NCI-H1048 (cell line): ENCODE measurements around the gene SLC38A10.
"Not testable (repeated sequence)": the region's sequence is repeated elsewhere in the genome, so short reads cannot be mapped to it uniquely, and the experiment has no call there.

Experiments used
- DNase-seq: peaks from one replicate; lab custom pipeline; 2025; lab: John Stamatoyannopoulos, UW

Gene SLC38A10

DNA sequence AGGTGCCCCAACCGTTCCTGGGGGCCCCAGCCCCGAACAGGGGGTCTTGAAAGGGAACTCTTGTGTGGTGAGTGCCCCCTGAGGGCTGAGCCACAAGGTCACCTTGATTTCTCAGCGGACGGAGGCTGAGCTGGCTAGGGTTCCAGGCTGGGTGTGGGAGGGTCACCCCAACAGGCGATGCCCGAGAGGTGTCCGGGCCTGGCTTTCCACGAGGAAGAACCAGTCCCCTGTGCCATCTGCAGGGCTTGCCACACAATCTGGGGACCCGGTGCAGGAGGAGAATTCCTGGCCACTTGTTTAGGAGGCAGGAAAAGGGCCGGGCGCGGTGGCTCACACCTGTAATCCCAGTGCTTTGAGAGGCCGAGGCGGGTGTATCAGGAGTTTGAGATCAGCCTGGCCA, 16.8 kb upstream of the SLC38A10 start:
- no peak for DNase-seq

DNA sequence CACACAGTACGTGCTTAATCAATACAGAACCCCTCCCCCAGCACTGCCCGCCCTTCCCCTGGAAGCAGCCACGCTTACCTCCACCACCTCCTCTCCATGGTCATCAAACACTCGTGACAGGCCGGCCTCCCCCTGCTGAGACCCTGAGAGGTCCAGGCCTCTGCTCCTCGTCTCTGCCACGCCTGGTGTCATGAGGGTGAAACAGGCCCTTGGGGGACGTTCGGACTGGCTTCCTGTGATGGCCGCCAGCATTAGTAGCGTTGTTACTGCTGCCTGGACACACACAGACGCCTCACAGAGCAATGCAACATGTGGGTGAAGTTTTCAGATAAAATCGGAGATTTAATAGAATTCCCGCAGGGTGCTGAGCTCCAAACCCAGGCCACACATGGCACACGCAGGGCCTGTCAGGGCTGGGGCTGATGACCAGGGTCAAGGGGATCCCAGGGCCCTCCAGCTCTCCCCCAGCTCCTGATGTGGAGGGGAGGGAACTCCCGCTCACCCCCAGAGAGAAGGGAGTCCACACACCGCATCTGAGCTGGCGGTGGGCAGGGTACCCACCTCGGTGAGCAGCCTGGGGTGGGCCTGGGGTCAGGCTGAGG, 15.9 kb upstream of the SLC38A10 start:
- DNase-seq: no peak

DNA sequence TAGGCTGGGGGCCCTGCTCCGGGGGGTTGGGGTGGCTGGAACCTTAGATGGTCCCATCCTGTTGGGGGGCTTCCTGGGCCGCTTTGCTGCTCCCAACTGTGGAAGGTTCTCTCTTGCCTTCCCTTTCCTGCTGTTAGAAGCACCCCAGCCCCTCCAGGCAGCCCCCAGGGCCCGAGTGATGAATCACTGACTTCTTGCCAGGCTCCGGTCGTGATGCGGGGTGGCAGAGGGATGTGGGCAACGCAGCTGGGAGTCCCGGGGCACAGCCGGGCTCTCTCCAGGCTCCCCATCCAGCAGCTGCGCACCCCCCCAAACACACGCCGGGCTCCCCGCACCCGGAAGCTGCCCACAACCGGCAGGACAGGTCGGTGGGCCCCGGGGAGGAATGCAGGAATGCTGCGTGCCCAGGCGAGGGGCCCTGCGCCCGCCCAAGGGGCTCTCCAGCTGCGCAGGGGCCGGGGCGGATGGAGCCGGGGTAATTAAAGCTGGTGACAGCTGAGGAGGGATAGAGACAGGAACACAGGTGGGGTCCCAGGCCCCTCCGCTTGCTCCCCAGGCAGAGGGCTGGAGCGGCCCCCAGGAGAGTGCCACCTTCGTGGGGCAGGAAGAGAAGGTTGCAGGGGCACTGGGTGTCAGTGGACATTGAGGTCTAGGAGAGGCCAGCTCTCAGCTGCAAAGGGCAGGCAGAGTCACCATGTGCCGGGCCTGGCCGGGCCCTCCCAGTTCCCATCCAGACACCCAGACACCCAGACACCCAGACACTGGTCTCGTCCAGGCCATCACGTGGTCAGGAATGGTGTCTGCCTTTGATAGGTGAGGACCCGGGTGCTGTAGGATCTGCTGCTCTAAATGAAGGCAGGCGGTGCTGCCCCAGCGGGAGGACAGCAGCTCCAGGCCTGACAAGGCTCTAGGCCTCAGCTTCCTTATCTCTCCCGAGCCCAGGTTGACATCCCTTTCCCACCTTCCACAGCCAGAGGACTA, 15.0 kb upstream of the SLC38A10 start:
- no peak for DNase-seq

DNA sequence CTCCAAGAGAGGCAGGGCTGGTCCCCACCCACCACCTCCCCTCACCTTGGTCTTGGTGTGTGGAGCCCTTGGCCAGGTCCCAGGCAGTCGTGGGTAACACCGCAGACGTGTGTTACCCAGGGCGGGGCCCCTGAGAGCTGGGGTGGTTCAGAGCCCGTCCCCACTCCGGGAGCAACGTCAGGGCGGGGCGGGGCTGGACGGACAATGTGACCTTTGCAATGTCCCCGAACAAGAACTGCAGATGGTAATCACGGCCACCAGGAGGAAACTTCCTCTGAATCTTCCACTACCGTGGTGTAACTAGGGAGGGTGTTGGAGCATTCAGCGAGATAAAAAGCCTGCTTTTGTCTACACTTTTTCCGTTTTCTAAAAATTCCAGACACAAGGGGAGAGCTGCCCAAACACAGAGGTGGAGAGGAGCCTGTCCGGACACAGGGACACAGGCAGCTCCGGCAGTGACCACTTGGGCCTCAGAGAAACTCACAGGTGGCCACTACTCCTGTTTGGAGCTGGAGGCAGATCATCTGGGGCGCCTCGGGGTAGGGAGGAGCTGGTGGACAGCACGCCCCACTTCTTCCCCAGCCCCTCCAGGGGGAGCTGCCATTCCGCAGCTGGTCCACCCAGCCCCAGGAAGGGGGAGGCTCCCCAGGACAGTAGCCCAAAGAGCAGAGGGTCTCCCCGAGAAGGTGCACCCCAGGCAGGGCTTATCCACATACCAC, 14.2 kb upstream of the SLC38A10 start:
- DNase-seq: no peak

DNA sequence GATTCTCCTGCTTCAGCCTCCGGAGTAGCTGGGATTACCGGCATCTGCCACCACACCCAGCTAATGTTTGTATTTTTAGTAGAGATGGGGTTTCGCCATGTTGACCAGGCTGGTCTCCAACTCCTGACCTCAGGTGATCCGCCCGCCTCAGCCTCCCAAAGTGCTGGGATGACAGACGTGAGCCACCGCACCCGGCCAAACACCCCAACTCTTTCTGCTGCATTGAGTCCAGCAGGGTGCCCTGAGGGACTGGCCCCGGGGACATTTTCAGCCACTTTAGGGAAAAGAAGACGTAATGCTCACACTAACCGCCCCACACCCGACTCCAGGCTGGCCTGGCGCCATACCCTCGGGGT, 13.7 kb upstream of the SLC38A10 start:
- not testable (repeated sequence) for DNase-seq

DNA sequence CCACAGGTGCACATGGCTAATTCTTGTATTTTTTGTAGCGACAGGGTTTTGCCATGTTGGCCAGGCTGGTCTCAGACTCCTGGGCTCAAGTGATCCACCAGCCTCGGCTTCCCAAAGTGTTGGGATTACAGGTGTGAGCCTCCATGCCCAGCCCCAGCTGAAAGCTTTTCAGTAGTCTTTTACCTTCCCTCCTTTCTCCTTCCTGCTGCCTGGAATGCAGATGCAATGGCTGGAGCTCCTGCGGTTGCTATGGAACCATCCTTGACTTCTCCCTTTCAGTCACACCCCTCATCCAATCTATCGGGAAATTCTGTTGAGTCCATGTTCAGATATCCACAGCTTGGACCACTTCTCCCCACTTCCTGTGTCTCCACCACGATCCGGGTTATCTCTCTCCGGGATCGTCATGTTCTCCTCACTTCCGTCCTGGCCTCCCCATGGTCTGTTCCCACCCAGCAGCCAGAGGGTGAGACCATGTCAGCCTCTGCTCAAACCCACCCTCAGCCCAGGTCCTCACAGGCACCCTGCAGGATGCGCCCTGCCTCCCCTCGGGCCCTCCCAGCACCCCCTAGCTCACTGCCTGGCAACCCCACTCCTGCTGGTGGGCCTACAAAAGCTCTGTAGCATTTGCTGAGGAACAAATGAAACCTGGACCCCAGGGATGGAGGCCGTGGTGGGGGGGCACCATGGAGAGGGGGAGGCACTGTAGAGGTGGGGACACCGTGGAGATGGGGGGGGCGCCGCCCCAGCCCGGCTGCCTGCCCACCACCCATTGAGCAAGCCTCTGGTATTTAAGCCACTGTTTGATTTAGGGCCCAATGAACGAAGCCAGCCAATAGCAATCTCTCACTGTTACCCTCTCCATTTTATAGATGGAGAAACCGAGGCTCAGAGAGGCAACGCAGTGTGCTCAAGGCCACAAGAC, 12.8 kb upstream of the SLC38A10 start:
- DNase-seq: no peak

DNA sequence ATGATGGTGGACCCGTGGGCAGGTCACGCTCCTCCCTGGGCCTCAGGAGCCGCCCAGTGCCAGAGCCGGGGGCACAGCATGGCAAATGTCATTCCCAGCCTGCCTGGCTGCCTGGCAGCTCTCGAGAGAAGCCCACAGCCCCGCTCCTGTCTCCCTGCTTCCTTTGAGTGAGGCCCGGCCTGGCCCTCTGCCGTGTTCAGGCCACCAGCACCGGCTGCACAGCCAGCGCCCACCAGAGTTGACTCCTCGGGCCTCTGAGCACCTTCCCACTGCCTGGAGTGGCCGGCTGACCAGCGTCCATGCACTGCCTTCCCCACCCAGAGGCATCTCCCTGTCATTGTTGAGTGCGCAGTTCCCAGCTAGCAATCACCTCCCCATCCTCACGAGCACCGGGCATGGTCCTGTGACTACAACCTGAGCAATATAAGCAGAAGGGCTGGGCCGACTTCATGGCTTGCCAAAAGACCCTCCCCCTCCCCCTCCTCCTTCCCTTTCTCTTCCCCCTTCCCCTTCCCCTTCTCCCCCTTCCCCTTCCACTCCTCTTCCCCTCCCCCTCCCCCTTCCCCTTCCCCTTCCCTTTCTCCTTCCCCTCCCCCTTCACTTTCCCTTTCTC, 11.9 kb upstream of the SLC38A10 start:
- DNase-seq: no peak

DNA sequence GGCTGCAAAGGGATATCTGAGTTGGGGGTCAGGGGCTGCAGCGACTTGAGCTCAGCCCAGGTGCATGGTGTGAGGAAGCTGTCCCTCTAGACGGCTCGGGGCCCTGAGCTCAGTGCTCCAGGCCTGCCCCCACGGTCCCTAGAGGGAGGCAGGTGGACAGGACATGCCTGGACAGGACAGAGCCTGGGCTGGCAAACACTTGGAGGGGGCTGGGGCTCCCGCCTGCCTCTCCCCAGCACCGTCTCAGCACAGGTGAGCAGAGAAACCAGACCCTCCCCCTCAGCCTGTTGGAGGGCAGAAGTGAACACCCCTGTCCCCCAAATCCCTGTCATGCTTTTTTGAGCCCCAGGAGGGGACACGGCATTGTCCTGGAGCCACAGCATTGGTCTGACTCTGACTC, 11.4 kb upstream of the SLC38A10 start:
- DNase-seq: no peak

DNA sequence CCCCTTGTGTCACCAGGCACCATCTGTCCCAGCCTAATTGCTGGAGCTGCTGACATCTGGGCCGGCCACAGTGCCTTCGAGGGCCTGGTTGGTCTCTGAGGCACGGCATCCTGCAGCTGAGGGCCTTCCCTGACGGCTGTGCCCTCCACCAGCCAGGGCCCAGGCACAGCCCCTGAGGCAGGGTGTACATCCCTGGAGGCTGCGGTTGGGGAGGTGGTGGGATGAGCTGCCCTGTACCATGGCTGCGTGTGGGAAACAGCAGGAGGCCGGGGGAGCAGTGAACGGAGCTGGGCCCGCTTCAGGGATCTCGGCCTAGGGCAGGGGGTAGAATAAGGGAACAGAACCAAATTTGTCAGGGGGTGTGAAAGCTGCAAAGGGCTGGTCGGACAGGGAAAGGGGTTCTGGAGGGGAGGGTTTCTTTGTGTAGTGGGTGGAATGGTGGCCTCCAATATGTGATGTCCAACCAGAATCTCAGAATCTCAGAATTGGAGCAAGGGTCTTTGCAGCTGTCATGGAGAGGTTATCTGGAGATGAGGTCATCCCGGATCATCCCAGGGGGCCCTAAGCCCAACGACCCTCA, 10.0 kb upstream of the SLC38A10 start:
- DNase-seq: no peak

DNA sequence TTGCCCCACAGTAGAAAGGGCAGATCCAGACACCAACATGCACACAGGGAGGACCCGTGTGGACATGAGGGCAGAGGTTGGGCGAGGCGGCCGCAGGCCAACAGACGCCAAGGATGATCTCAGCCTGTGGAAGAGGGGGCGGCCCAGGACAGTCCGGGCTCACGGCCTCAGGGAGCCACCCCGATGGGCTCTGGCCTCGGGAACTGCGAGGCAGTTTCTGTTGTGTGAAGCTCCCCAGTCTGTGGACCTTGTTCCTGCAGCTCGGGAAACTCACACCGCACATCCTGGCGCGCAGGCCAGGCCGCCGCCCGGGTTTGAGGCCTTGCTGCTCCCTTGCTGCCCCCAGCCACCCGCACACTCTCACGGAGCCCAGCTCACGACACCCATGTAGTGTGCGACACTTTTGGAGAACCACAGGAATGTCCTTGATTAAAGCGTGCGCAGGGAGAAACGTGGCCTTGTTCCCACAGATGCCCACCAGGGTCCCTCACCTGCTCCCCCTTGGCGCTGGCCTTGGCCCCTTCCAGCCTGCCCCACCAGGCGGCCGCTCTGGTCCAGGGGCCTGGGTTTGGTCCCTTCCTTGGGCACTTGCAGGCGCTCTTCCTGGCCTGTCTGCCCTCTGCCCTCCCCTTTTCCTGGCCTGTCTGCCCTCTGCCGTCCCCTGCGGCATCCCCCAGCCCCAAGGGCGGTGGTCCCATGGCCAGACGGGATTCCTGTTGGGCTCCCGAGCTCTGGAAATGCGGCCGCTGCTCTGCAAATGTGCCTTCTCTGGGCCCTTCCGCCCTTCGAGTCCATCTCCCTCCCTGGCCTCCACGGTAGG, 9.3 kb upstream of the SLC38A10 start:
- no peak for DNase-seq

DNA sequence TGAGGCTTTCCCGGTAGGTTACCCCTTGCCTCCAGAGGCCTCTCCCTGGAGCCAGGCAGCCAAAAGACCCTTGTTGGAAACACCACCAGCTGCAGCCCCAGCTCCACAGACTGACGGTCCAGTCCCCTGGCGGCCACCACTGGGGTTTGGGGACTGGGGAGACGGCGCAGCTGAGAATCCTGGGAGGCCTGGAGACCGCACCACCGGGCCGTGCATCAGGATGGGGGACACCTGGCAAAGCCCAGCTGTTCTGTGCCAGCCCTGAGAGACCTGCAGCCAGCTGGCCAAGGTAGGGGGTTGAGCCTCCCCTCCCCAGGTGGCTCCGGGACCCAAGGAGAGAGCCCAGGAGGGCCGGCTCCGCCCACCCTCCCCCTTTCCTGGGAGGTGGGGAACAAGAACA, 8.3 kb upstream of the SLC38A10 start:
- no peak for DNase-seq

DNA sequence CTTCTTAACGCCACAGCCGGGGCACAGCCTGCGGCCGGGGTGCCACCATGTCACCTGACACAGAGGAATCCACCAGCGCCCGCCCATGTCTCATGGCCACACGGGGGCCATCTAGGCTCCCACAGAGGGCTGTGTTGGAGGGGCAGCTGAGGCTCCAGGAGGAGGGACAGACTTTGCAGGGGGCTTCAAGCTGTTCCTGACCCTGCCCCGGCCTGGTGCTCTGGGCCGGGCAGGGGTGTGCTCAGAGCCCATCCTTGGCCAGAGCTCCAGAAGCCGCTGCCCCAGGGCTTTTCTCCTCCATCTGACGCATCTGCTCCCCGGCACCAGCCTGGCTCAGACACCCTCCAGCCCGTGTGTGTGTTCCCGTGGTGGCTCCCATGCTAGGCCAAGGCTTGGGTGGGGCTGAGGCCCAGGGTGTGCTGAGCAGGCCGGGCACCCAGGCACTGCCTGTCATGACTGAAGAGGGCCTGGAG, 7.8 kb upstream of the SLC38A10 start:
- DNase-seq: no peak

DNA sequence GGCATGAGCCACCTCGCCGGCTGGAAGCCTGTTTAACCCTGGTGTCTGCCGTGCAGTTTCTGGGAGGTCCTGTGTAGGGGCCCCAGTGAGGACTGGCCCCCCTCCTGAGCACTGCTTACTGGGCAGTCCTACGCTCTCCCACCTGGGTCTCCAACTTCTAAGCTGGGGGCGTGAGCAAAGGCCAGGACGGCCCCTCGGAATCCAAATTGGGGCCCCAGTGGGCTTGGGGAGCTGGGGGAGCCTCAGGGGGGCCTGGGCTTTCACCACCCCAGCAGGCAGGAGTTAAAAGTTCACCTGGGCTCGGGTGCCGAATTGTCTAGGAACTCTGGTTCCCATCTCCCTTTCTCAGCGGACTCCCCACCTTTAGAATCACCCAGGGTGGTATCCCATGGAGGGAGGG, 7.2 kb upstream of the SLC38A10 start:
- no peak for DNase-seq

DNA sequence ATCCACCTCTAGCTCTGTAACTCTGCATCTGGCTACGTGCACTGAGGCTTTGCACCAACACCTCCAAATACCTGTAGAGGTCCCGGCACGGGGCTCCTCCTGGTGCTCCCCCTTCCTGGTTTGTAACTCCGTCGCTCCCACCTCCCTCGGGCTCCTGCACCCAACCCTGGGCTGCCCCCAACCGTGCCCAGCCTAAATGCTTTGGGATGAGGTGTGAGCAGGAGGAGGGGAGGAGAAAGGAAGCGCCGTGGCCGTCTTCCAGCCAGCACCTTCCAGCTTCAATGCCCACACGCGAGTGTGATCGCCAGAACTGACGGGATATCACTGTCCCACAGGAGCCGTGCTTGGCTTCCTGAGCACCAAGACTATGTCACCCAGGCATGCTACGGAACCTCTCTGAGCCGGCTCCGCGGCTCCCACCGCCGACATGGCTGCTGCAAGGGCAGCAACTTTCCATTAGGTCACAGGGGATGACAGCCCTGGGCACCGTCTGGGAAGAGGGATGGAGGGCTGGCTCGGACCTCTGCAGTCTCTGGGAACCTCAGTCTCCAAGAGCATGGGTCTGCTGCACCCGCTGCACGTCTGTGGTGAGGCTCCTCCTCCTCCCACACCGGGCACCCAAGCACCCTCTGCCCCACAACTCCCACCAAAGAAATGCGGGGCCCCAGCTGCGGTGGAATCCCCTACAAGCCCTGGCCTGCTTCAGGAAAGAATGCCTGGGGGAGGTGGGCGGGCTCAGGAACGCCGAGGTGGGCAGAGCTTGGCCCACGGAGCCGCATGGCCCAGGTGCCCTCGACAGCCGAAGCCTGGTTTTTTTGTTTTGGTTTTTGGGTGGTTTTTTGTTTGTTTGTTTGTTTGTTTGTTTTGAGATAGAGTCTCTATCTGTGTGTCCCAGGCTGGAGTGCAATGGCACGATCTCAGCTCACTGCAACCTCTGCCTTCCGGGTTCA, 6.4 kb upstream of the SLC38A10 start:
- DNase-seq: no peak

DNA sequence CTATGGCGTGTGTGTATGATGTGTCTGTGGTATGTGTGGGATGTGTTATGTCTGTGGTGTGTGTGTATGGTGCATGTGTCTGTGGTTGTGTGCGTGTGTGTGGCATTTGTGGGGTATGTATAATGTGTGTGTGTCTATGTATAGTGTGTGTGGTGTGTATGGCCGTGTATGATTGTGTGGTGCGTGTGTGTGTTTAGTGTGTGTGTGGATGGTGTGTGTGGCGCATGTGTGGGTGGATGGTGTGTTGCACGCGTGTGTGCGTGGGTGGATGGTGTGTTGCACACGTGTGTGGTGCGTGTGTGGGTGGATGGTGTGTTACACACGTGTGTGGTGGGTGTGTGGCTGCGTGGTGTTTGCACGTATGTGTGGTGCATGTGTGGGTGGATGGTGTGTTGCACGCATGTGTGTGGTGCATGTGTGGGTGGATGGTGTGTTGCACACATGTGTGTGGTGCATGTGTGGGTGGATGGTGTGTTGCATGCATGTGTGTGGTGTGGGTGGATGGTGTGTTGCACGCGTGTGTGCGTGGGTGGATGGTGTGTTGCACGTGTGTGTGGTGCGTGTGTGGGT, 5.6 kb upstream of the SLC38A10 start:
- DNase-seq: no peak

DNA sequence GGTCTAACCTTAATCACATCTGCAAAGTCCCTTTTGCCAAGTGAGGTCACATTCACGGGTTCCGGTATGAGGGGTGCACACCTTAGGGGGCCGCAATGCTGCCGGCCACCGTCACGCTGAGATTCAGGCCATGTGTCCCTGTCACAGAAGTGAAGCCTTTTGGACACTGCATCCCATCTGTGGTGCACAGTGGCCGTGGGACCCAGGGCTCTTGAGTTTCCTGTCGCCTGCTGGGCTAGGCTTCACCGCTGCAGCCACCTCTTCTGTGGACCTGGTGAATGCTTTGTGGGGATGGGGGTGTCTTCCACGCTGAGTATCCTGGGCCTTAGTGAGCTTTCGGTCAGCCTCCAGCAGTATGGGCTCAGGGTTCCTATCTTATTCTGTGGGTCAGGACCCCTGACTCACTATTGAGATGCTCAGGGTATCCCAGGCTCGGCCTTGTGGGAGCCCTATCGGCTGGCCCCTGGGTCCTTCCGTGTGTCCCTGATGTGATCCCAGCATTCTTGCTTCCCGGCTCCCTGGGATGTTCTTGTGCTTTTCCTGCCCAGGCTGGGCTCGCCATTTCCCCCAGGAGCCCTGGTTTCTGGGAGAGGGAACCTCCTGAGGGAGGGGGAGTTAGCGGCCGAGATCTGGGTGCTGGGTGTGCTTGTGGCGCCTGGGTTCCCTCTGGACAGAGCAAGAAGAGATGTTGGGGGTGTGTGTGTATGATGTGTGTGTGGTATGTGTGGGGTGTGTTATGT, 4.9 kb upstream of the SLC38A10 start:
- no peak for DNase-seq

DNA sequence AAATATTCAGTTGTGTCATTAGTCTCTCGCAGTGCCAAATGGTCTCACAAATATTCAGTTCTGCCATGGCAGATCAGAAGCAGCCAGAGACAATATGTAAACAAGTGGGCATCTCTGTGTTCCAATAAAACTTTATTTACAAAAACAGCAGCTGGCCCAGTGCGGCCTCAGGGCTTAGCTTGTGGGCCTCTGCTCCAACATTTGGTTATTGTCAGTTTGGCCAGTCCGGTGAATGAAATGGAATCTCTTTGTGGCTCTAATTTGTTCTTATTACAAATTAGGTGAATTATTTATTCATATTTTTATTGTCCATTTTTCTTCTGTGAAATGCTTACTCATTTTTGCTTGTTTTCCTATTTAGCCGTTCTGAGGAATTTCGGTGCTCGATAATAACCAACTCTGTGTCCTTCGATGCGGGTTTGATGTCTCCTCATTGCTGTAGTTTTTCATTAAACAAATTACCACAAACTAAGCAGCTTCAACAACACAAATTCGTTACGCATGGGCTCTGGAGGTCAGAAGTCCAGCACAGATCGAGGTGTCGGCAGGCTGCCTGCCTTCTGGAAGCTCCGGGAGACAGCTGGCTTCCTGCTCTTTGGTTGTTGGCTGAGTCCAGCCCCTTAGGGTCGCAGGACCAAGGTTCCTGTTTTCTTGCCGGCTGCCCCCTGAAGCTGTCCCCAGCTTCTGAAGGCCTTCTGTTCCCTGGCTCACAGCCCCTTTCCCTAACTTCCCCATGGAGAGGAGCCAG, 4.1 kb upstream of the SLC38A10 start:
- DNase-seq: no peak
